Large intestine (tissue), 3 donors: ENCODE measurements around the gene POLN. TPM values are rescaled to one million over a fixed set of nuclear protein-coding genes. Genes with fewer than 3 reads are reported as not detected.

Source experiments
- DNase-seq, 2 donors: peaks; one replicate each; pipeline versions ENCODE4 v3.0.0 to v3.0.0-alpha.2; 2013
- H3K27ac ChIP-seq: one replicate; pipeline ENCODE4 v1.5.1; 2013; ENCODE audit warnings: low read length
- H3K27me3 ChIP-seq: 2 replicates; pipeline ENCODE4 v1.6.1; 2013; ENCODE audit warnings: low read length; ENCODE audit not compliant: control insufficient read depth, insufficient read depth
- H3K36me3 ChIP-seq: 2 replicates; pipeline ENCODE4 v1.6.1; 2013; ENCODE audit warnings: low read length; ENCODE audit not compliant: control insufficient read depth, insufficient read depth
- H3K4me1 ChIP-seq: one replicate; pipeline ENCODE4 v1.6.1; 2013; ENCODE audit warnings: low read length; ENCODE audit not compliant: control insufficient read depth, insufficient read depth
- H3K4me3 ChIP-seq: one replicate; pipeline ENCODE4 v1.5.1; 2013; ENCODE audit warnings: low read length
- H3K9me3 ChIP-seq: one replicate; pipeline ENCODE4 v1.6.1; 2013; ENCODE audit warnings: mild to moderate bottlenecking, low read depth, low read length, moderate library complexity; ENCODE audit not compliant: control insufficient read depth
- WGBS: methylation state at CpG from one replicate; pipeline ENCODE4 v1.1.5; 2013; ENCODE audit warnings: low lambda C conversion rate; ENCODE audit not compliant: insufficient coverage; 5-methylcytosine and 5-hydroxymethylcytosine counted together
- polyA plus RNA-seq: library from polyadenylated mRNA; unstranded; fragments of 120-200 nt; gene quantifications from one replicate; pipeline ENCODE4 v1.2.1, GENCODE V29; 2013

Gene POLN
- polyA plus RNA-seq, 1 donor, result 2.3 TPM

DNA sequence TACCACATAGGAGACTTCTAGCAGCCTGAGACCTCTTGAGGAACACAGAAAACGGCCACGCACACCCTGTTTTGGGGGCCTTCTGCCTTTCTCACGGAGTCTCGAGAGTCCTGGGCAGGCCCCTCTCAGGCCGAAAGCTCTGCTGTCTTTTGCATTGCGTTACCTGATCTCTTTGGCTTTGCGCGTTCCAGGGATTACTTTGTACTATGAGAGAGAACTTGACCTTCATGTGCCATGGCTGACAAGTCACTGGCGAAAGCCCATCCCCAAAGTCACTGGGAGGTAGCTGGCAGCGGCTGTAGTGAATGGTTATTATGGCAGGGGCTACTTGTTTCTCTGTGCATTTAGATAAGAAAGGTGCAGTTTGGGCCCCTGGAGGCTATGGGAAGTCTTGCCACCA is 190.8 kb downstream of the POLN start:
- peaks cover 32% of the 10 kb centered on the region for H3K27me3 ChIP-seq
- DNase-seq, result no peak
- WGBS, result no CpG with 5 or more reads among the region's 10 CpGs

DNA sequence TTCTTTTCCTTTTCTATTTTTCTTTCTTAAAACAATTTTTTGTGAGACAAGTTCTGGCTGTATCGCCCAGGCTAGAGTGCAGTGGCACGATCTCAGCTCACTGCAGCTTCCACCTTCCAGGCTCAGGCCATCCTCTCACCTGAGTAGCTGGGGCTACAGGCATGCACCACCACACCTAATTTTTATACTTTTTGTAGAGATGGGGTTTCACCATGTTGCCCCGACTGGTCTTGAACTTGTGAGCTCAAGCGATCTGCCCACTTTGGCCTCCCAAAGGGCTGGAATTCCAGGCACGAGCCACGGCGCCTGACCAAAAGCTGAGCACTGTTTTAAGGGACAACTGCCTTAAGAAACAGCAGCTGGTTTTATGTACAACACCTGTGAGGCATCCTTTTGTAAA is 192.1 kb downstream of the POLN start:
- H3K27ac ChIP-seq, result no peak overlapping the region
- DNase-seq, result no peak
- no peaks in the 10 kb centered on the region for H3K4me1 ChIP-seq
- H3K4me3 ChIP-seq, result no peak overlapping the region
- no CpG with 5 or more reads among the region's 7 CpGs for WGBS
- peaks cover 4% of the 10 kb centered on the region for H3K9me3 ChIP-seq
- no peaks in the 10 kb centered on the region for H3K36me3 ChIP-seq
- peaks cover 36% of the 10 kb centered on the region for H3K27me3 ChIP-seq

More for the DNA sequence above, 190.8 kb downstream of the POLN start:
- no peaks in the 10 kb centered on the region for H3K4me1 ChIP-seq
- H3K4me3 ChIP-seq, result no peak overlapping the region
- H3K36me3 ChIP-seq, result no peaks in the 10 kb centered on the region
- peaks cover 3% of the 10 kb centered on the region for H3K9me3 ChIP-seq
- no peak overlapping the region for H3K27ac ChIP-seq

DNA sequence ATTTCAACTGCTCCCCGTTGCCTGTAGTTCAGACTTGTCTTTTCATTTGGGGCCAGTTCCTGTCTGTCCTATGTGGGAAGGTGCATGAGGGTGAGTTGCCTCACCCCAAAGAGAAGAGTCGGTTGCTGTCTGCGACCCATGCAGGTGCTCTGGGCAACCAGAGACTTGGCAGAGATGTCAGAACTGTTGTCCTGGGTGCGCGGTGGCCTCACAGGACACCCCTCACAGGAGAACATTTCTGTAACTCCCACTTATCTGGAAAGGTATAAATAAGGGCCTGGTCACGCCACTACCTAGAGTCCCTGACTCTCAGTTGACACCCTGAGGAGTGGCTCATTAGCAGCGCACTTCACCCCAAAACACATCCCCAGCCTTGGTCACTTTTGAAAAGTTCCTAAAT is 192.5 kb downstream of the POLN start:
- Histone ChIP-seq H3K27ac (no peak overlapping the region), H3K9me3 (peaks cover 8% of the 10 kb centered on the region), H3K4me1 (no peaks in the 10 kb centered on the region), H3K36me3 (no peaks in the 10 kb centered on the region), H3K4me3 (no peak overlapping the region), H3K27me3 (peaks cover 36% of the 10 kb centered on the region)
- no peak for DNase-seq
- no CpG with 5 or more reads among the region's 7 CpGs for WGBS

DNA sequence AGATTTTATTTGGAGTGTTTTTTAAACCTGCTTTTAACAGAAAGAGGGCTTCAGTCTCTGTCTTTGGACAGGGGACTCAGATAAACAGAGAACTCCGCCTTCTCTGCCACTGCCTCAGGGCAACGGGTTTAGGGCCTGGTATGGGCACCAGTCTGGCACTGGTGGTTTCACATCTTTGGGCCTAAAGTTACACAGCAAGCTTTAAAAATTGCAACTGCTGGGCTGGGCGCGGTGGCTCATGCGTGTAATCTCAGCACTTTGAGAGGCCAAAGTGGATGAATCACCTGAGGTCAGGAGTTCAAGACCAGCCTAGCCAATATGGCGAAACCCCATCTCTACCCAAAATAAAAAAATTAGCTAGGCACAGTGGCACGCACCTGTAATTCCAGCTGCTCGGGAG is 193.1 kb downstream of the POLN start:
- peaks cover 32% of the 10 kb centered on the region for H3K27me3 ChIP-seq
- no peak overlapping the region for H3K27ac ChIP-seq
- DNase-seq, result no peak
- H3K9me3 ChIP-seq, result peaks cover 8% of the 10 kb centered on the region
- no peak overlapping the region for H3K4me3 ChIP-seq
- no peaks in the 10 kb centered on the region for H3K4me1 ChIP-seq
- no CpG with 5 or more reads among the region's 8 CpGs for WGBS
- no peaks in the 10 kb centered on the region for H3K36me3 ChIP-seq

DNA sequence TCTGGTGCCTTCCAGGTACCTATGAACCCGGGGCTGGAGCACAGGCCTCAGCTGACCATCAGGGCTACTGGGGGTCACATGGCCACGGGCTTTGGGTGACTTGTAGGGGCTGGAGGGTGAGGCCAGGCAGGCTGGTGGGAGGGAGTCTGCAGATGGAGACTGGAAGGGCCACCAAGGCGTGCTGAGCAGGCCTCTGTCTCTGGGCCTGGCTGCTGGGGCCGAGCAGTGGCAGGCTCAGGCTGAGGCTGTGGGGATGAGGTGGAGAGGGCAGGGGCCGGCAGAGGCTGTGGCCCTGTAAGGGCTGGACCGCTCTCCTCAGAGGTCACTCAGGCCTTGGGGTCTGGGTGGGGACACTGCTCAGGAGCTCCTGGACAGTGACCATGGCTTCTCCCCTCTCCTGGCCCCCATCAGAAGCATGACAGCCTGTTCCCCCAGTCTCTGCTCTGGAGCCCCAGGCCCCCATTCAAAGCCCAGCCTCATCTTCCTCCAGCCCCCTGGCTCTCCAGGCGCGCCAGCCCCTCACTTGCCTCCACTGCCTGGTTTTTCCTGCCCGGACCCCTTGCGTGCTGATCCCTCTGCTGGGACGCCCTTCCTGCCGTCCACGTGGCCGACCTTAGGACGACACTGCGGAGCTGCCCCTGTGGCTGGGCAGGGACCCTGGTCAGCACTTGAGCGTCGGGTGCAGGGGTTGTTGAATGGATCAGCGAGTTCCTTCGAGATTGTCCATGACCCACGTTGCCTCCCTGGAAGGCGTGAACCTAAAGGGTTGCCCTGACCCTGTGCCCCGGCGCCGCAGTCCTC is 193.9 kb downstream of the POLN start:
- no peak for DNase-seq
- peaks cover 37% of the 10 kb centered on the region for H3K27me3 ChIP-seq

DNA sequence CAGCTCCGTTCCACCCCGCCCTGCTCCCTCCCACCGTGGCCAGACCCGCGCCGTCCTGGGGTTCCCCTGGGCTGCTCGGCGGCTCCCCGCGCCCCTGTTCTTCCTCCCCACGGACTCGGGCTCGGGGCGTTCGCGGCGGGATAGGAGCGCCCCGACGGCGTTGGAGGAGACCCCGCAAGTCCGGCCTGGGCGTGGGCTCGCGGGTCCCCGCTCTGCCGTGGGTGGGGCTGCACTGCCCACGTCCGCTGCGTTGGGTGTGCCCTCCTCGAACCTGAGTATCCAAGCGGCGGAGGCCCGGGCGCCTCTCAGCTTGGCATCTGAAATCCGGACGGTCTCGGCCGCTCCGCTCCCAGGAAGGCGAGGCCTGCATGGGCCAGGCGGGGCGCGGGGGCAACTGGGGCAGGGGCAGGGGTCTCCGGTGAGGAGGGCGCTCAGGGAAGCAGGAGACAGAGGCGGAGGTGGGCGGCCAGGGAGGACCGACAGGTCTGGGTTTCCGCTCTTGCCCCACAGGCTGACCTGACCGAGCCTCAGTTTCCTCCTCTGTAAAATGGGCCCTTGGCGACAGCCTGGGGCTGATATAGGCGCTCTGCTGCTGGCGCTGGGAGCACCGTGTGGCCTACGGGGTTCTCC is 194.8 kb downstream of the POLN start:
- no peak for DNase-seq
- no CpG with 5 or more reads among the region's 57 CpGs for WGBS
- H3K9me3 ChIP-seq, result peaks cover 8% of the 10 kb centered on the region

More for the DNA sequence above, 193.9 kb downstream of the POLN start:
- peaks cover 8% of the 10 kb centered on the region for H3K9me3 ChIP-seq
- no peak overlapping the region for H3K27ac ChIP-seq
- H3K4me1 ChIP-seq, result peaks cover under 1% of the 10 kb centered on the region
- H3K36me3 ChIP-seq, result no peaks in the 10 kb centered on the region
- WGBS, result no CpG with 5 or more reads among the region's 25 CpGs
- no peak overlapping the region for H3K4me3 ChIP-seq

DNA sequence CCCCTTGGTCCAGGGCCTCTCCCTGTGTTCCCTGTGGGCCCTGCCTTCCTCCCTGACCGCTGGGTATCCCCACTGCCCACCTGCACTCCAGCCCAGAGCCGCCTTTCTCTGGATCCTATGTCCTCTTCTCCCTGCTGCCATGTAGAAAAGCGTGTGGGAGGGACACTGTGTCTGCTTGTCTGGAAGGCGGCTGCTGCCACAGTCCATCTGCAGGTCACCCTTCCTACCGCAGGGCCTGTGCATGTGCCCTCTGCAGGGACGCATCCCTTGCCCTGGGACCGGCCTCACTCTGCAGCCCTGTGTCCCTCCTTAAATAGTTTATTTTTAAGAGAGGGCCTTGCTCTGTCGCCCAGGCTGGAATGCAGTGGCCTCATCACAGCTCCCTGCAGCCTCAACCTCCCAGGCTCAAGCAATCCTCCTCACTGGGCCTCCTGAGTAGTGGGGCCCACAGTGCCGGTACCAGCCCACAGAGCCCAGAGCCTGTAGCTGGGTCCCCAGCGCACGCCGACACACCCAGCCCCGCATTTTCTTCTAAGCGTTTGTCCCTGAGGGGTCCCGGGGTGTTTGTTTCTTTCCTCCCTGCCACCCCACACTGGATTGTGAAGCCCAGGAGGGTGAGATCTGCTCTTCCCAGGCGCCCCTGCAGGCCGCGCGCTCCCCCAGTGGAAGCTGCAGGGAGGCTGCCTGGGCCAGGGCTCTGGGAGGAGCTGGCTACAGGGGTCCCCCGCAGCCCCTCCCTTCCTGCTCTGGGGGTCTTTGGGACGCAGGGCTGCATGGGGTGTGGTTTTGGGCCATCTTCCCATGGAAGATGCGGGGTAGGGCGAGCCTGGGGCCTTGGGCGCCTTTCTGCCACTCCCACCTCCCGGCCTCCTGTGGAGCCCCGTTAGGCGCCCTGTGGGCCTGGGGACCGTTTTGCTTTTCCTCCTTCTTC is 195.6 kb downstream of the POLN start:
- no CpG with 5 or more reads among the region's 28 CpGs for WGBS
- no peak overlapping the region for H3K27ac ChIP-seq
- H3K27me3 ChIP-seq, result peaks cover 41% of the 10 kb centered on the region
- DNase-seq, result no peak
- H3K9me3 ChIP-seq, result peaks cover 13% of the 10 kb centered on the region
- no peak overlapping the region for H3K4me3 ChIP-seq
- H3K36me3 ChIP-seq, result no peaks in the 10 kb centered on the region
- H3K4me1 ChIP-seq, result peaks cover 4% of the 10 kb centered on the region

More for the DNA sequence above, 194.8 kb downstream of the POLN start:
- Histone ChIP-seq H3K36me3 (no peaks in the 10 kb centered on the region), H3K27ac (no peak overlapping the region), H3K4me1 (peaks cover 4% of the 10 kb centered on the region), H3K4me3 (no peak overlapping the region), H3K27me3 (peaks cover 38% of the 10 kb centered on the region)

DNA sequence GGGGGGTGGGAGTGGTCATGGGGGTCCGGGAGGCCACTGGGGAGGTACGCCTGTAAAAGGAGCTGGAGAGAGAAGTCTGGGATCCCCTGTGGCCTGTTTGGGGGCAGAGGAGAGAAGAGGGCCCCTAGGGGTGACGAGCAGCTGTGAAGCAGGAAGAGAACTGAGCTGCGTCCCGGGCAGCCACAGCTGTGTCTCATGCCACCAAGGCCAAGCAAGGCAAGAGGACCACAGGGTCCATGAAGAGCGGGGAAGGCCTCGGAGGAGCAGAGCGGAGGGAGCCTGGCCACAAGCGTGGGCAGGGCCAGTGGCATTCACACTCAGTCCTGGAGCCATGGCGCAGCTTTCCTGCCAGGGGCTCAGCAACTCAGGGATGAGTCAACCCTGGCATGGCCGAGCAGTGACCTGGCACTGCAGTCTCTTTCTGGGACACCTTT is 196.4 kb downstream of the POLN start:
- Histone ChIP-seq H3K9me3 (peaks cover 13% of the 10 kb centered on the region), H3K36me3 (no peaks in the 10 kb centered on the region), H3K4me1 (peaks cover 4% of the 10 kb centered on the region), H3K27me3 (peaks cover 44% of the 10 kb centered on the region), H3K27ac (no peak overlapping the region), H3K4me3 (no peak overlapping the region)
- WGBS, result no CpG with 5 or more reads among the region's 11 CpGs
- DNase-seq, result no peak

DNA sequence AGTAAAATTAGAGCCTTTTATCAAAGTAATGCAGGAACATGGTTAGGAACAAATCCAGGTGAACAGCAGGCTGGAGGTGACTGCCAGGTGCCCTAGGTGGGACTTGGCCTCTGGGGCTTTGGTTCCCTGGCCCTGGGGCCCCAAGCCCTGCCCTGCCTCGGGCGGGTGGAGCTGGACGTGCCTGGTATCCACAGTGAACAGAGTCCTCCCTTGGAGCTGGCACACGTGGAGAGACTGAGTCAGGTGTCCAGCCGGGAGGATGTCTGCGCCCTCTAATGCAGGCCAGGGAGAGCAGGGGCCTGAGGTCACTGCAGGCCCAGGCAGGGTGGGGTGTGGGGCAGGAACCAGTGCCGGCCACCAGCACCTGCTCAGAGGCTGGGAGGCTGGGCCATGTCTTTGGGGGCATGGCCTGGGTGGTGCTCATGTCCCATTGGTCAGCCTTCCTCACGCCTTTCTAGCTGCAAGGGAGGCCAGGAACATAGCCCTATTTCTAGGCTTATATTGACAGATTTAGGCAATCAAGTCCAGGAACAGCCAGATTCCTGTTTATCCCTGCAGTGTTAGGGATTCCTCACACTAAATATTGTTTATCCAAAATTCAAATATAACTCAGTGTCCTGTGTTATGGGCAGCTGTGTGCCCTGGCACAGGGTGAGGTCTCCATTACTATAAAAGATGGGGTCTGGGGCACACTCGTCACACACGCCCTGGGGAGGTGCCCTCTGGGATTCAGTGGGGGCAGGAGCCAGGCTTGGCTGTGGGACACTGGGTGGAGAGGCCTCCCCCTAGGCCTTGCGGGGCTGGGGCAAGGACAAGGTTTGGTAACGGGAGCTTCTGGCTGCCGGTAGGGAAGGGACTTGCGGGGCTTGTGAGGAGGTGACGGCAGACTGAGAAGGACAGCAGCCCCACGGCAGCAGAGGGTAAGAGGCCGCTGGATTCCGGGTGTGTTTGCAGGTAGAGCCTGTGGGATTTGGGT is 197.1 kb downstream of the POLN start:
- Histone ChIP-seq H3K27ac (no peak overlapping the region), H3K36me3 (no peaks in the 10 kb centered on the region), H3K4me1 (peaks cover 4% of the 10 kb centered on the region), H3K4me3 (no peak overlapping the region), H3K27me3 (peaks cover 49% of the 10 kb centered on the region), H3K9me3 (peaks cover 13% of the 10 kb centered on the region)
- no CpG with 5 or more reads among the region's 18 CpGs for WGBS
- DNase-seq, result no peak
